Activated CD4-positive, alpha-beta T cell treated with anti-CD3 and anti-CD28 coated beads for 4 hours (primary cell): ENCODE results near the gene RETREG3.
"Not testable (repeated sequence)": the region's sequence is repeated elsewhere in the genome, so short reads cannot be mapped to it uniquely, and the experiment has no call there.

ENCODE experiments used
- DNase-seq, 2 donors: peaks; one replicate each; pipeline ENCODE4 v3.0.0-alpha.2; 2020

Gene RETREG3

GRCh38 chr17:42568341-42569111 lies 40.6 kb downstream of the RETREG3 start:
- DNase-seq, result no peak

DNA sequence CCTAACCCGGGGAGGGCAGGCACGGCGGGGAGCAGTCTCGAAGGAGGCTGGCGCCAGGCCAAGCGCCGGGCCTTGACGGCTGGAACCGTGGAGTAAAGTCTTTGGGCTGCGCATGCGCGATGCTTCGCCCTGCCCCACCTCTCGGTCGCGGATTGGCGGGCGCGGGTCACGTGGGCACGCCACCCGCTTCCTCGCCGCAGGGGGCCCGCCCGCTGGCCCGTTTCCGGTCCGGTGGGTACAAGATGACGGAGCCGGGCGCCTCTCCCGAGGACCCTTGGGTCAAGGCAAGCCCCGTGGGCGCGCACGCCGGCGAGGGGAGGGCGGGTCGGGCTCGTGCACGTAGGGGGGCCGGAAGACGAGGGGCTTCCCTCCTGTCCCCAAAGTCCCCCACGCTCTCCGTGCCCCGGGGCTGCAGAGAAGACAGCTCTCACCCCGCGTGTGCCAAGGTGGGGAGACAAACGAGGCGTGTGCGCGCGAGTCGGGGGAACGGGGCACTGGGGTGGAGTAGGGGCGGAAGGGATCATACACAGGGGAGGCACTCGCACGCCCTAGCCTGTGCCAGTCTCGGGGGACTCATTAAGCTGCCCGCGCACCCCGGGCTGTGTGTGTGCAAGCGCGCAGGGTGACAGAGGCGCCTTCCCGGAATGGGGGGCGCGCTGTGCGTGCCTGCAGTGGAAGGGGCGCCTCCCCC lies 42.1 kb downstream of the RETREG3 start, which contains the start of gene MLX:
MLX (plus strand) TSS at position 218 of the 691 bp plus-strand sequence; CDS start at position 243, 25 bp downstream.
- peak; percentile 85 to 93 for DNase-seq

DNA sequence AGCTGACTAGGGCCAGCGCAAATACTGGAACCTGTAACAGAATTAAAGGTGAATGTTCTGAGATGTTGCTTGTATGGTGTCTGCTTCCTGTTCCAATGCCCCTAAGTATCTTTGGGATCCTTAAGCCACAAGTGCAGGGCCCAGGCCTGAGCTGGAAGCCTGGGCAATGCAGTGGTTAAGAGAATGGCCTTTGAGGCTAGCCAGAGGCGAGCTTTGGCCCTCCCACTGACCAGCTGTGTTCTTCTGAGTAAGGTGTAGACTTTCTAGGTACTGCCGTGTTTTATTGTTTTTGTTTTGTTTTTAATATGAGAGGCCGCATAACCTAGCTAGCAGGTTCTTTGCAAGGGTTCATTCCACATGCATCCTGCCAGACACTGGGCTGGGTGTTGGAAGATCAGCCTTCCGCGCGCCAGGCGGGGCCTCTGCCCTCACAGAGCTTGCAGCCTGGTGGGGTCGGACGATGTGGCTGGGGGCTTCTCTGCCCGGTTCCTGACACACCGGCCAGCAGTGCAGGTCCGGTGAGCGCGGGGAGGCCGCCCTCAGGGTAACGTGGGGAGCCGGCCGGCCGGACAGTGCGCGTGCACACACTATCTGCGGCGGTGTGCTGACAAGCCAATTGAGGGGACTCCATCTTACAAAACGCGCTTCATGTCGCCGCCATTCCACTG lies 42.8 kb downstream of the RETREG3 start:
- no peak for DNase-seq

DNA sequence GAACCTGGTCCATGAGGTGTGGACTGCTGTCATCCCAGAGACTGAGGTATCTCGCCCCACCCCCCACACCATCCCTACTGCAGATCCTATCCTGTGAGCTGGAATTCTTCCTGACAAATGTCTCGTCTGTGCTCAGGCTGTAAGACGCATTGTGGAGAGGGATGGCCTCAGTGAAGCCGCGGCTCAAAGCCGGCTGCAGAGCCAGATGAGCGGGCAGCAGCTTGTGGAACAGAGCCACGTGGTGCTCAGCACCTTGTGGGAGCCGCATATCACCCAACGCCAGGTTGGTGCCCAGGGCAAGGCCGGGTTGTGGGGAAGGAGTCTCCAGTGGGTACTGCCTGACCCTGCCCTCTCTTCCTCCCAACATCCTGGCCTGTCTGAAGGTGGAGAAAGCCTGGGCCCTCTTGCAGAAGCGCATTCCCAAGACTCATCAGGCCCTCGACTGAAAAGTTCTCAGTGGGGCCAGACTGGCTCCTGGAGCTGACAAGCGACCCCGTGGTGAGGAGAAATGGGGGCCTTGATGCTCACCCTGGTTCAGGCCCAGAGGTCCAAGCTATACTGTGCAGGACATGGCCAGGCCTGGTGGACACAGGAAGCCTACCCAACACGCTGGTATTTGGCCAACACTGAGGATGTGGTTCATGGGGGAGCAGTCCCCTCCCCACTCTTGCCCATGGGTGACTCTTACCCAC lies 43.5 kb downstream of the RETREG3 start:
- no peak for DNase-seq

GRCh38 chr17:42564815-42565522 lies 44.2 kb downstream of the RETREG3 start:
- no peak for DNase-seq

DNA sequence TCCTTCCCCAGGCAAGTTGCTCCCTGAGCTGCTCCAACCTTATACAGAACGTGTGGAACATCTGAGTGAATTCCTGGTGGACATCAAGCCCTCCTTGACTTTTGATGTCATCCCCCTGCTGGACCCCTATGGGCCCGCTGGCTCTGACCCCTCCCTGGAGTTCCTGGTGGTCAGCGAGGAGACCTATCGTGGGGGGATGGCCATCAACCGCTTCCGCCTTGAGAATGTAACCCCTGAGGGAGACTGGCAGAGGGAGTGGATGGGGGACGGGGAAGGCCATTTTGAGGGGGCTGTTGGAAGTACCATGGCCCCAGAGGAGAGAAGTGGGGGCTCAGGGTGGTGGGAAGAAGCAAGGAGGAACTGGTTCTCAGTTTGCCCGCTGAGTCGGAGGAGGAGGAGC lies 45.2 kb downstream of the RETREG3 start:
- no peak for DNase-seq

DNA sequence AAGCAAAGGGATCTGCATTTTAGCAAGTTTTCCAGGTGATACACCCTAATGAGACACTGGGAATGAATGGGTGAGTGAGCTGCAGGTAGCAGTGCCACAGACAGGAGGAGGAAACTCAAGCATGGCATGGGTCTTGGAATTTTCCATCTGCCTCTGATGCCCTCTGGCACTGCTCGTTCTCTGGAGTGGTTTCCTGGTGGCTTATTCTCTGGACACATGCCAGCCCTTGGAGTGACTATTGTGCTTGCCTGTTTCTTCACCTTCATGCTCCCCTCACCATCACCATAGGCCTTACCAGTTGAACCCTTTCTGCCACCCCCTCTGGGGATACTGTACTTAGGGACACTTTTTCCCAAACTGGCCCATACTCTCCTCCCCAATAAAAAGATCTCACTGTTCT lies 45.6 kb downstream of the RETREG3 start:
- DNase-seq, result no peak

GRCh38 chr17:42563143-42563509 lies 46.0 kb downstream of the RETREG3 start:
- DNase-seq, result no peak

DNA sequence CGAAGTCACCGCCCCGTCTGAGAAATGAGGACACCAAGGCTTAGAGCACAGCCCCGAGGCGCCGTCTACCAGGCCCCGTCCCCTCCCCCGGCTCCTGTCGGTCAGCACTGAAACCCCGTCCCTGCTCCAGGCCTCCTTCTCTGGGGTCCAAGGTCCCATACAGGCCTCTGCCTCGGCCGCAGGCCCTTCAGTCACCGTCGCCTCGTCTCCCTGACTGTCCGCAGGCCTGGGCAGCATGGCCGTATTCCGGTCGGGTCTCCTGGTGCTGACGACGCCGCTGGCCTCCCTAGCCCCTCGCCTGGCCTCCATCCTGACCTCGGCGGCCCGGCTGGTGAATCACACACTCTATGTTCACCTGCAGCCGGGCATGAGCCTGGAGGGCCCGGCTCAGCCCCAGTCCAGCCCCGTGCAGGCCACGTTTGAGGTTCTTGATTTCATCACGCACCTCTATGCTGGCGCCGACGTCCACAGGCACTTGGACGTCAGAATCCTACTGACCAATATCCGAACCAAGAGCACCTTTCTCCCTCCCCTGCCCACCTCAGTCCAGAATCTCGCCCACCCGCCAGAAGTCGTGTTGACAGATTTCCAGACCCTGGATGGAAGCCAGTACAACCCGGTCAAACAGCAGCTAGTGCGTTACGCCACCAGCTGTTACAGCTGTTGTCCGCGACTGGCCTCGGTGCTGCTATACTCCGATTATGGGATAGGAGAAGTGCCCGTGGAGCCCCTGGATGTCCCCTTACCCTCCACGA lies 46.6 kb downstream of the RETREG3 start:
- DNase-seq, result no peak

GRCh38 chr17:42561897-42562387 lies 47.2 kb downstream of the RETREG3 start, which contains the start of gene COASY:
COASY (plus strand) TSS chr17:42562148; CDS start chr17:42562623, 475 bp downstream.
- DNase-seq, result peak; percentile 91

DNA sequence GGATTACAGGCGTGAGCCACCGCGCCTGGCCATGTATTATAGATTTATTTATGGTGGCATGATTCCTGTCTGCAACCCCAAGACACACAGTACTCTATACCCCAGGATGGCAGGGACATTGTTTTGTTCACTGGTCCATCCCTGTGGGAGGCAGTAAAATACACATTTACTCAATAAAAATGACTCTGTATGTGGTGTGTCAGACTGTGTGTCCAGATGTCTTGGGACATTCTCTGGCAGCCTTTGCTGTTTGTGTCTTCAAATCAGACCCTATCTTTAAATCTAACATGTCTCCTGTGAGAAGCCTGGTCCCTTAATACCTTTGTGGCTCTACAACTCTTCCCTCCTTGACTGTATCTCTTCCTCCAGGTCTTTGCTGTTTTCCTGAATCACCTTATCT lies 48.9 kb downstream of the RETREG3 start:
- DNase-seq, result no peak

DNA sequence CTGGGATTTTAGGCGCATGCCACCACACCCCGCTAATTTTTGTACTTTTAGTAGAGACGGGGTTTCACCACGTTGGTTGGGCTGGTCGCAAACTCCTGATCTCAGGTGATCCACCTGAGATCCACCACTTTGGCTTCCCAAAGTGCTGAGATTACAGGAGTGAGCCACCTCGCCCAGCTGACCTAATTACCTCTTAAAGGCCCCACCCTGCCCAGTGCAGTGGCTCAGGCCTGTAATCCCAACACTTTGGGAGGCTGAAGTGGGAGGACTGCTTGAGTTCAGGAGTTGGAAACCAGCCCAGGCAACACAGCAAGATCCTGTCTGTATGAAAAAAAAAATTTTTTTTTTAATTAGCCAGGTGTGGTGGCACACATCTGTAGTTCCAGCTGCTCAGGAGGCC lies 50.1 kb downstream of the RETREG3 start:
- DNase-seq, result no peak

- not testable (repeated sequence) for DNase-seq
Measured at GRCh38 chr17:42555961-42556617, 53.1 kb downstream of the RETREG3 start.

- DNase-seq, result no peak
Measured at GRCh38 chr17:42555122-42555622, 54.0 kb downstream of the RETREG3 start.

DNA sequence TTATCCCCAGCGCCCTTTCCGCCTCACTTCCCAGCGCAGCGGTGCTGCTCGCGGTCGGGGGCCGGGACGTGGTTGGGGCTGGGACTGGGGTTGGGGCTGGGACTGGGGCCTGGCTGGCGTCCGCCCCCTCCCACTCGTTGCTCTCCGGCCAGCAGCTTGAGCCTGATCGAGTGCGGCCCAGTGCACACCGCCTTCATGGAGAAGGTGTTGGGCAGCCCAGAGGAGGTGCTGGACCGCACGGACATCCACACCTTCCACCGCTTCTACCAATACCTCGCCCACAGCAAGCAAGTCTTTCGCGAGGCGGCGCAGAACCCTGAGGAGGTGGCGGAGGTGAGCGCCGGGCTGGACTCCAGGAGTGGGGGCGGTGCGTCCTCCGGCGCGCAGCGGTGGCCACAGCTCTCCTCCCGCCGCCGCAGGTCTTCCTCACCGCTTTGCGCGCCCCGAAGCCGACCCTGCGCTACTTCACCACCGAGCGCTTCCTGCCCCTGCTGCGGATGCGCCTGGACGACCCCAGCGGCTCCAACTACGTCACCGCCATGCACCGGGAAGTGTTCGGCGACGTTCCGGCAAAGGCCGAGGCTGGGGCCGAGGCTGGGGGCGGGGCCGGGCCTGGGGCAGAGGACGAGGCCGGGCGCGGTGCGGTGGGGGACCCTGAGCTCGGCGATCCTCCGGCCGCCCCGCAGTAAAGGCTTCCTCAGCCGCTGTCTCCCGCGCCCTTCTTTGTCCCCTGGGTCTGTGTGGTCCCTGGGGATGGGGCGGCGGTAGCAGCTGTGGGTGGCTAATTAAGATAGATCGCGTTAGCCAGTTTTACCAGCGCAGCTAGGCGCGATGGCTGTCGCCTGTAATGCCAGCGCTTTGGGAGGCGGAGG lies 54.7 kb downstream of the RETREG3 start:
- DNase-seq, result peak; percentile 56 to 61

- peak in 1 of 2 donors; percentile 18 for DNase-seq
Measured at GRCh38 chr17:42553866-42554249, 55.3 kb downstream of the RETREG3 start.

DNA sequence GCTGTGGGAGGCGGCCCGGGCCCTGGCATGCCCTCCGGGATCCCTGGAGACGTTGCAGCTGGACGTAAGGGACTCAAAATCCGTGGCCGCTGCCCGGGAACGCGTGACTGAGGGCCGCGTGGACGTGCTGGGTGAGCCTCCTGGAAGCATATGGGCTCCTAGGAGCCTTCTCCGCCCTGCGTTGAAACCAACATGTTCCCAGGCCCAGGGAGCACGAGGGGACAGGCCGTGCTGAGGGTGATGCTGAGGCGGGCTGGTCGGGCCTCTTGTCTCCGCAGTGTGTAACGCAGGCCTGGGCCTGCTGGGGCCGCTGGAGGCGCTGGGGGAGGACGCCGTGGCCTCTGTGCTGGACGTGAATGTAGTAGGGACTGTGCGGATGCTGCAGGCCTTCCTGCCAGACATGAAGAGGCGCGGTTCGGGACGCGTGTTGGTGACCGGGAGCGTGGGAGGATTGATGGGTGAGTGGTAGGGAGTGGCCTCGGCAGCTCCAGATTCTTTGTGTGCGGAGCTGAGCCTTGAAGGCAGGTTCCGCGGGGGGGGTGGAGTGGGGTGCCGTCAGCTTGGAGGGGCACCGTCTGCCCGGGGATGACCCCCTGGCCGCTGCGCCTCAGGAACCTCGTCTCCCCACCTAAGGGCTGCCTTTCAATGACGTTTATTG lies 55.9 kb downstream of the RETREG3 start:
- DNase-seq, result no peak

- not testable (repeated sequence) for DNase-seq
Measured at GRCh38 chr17:42552736-42553135, 56.4 kb downstream of the RETREG3 start, which contains the start of gene HSD17B1. HSD17B1 (plus strand) TSS chr17:42552923; CDS start chr17:42552934, 11 bp downstream.
